NCI-H1694 treated with DMSO at 0.1 percent for 48 hours (cell line): ENCODE data around the gene TUB.

Experiments used
- DNase-seq: peaks from one replicate; lab custom pipeline; 2025; lab: John Stamatoyannopoulos, UW

Gene TUB

DNA sequence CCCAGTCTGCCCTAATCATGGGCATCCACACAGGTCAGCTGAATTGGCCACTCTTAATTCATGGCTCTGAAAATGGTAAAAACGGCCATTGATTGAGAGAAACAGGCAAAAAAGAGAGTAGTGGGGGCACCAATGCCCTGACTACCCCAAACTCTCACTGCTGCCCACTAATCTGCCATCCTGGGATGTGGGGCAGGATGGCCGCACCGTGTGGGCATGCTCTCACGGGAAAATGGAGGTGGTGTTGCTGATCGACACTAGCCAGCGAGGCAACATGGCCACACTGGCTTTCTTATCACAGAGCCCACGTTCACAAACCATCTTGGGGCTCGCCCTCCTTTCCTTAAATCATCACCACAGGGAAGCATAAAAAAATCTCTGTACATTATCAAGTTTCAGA is 11.2 kb upstream of the TUB start:
- DNase-seq, result no peak

DNA sequence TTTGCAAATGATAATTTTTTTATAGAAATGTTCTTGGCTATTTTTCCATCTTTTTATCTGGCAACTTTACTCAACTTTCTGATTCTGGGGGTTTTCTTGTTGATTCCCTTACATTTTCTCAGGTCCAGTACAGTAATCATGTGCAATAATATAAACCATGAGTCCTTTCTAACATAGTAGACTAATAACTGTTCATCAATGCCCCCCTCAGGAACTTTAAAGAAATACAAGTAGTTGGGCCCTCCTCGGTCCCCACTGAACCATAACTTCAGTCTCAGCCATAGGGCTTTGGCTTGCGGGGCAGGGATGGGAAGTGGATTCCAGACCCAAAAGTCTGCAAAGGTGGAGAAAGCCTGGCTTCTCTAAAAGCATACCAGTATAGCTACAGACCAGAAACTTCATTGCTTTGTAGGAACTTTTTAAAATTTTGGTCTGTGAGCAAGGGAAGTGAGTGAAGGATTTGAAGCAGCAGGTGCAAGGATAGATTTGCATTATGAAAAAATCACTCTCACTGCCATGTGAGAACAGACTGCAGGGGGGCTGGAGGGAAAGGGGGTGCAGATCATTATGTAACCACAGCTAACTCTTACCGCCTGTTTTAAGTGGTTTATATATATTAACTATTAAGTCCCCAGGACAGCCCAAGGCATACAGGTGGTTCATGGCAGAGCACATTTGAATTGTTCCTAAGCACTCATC is 10.4 kb upstream of the TUB start:
- DNase-seq, result peak; percentile 32

- DNase-seq, result no peak
These were observed 9.1 kb upstream of the TUB start for GRCh38 chr11:8071616-8072581.

GRCh38 chr11:8075119-8075726 is 5.8 kb upstream of the TUB start:
- no peak for DNase-seq

DNA sequence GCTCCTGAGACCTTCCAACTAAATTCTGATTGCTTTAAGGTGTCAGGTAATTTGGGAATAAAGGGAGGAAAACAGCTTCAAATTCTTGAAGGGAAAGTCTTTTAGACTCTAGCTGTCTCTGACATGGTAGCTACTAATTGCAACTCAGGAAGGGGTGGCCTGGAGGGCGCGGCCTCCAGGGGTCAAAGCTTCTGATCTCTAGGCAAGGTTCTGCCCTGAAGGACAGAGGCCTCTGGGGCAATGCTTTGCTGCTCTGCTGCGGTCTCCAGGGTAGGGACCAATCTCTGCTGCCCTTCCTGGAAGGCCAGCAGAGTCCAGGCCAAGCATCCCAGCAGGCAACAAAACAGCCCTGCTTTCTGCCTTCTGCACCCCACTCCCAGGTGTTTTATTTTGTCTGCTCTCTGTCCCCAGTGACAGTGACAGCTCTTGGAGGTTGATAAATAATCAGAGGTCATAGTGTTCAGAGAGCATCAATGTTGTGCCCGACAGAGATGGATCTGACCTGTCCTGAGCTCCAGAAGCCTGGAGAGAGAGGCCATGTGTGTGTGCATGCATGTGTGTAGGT is 1.8 kb upstream of the TUB start:
- DNase-seq, result no peak

DNA sequence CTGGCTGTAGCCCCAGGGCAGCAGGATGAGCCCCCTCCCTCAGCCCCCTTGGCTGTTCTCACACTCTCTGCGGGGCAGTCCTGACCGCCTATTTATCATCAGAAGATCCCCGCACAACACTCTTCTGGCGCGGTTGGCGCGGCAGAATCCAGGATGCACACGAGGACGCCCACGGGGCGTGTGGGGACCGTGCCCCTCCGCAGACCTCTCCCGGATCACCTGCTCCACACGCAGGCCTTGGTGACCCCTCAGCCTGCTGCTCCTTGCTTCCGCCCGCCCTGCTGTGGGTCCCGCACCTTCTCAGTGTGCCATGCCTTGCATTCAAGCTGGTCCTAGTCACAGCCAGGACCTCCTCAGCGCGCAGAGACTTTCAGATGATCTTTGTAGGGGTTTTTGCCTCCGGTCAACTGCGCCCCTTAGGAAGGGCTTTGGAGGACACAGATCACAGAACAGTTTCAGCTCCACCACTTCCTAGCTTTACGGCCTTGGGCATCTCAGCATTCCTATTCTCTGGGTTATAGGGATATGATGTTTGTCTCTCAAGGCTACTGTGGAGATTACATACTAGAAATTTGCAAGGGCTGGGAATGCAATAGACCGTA is 841 bp upstream of the TUB start:
- no peak for DNase-seq

GRCh38 chr11:8081591-8082250 is 710 bp downstream of the TUB start:
- DNase-seq, result no peak

DNA sequence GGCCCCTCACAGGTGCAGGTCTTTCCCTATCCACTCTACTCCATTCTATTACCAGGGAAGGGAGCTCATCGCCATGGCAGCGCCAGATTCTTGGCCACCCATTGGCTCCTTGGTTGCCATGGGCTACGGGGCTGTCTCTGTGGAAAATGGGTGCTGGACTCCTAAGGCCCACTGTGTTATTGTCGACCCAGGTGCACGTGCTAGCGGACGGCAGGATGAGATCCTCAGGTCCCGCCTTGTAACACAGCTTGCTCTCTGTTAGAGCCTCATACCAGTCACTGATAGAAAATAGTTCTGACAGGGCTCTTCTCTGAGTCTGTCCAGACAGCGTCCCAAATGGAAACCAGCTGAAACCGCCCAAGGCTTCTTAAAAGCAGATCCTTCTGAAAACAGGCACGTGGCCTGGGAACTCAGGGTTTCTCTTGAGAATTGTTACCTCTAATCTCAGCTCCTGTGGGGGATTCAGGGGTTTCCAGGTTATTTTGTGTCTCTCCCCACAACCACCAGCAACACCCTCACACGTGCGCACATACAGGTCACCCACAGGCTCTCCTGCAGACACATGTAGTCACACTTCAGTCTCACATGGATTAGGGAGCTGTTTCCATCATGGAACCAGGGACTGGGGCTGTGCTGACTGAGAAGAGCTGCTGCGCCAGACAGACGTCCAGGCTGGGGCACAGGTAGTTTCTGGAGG is 1.5 kb downstream of the TUB start:
- DNase-seq, result no peak

DNA sequence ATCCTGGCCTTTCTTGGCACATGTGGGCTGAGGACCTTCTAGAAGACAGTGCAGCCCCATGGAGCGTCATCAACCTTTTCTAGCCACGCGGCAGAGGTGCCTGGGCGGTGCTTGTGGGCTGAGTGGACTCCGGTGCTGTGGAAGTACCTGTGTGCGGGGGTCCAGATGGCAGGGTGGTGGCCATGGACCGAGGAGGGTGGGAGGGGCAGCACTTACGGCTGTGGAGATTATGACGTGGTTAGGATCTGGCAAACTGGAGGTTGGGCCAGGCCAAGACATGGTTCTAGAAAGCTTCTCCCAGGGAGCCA is 2.0 kb downstream of the TUB start:
- DNase-seq, result no peak

GRCh38 chr11:8083871-8084281 is 2.9 kb downstream of the TUB start:
- DNase-seq, result peak; percentile 40

DNA sequence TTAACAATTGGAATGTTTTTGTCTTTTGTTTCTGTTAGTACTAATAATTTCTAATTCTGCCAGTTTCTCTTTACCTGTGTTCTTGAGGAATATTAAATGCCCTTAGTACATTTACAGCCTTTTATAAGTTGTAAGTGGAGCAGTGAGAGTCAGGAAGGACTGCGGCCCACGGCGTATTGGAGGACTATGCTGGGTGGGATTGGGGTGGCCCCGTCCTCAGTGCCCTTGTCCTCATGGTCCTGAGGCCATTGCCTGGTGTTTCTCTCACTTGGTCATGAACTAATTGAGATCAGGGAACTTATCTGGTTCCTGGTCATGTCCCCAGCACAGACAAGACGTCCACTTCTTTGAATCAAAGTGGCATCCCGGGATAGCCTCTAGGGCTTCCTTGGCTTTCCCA is 3.3 kb downstream of the TUB start:
- no peak for DNase-seq

DNA sequence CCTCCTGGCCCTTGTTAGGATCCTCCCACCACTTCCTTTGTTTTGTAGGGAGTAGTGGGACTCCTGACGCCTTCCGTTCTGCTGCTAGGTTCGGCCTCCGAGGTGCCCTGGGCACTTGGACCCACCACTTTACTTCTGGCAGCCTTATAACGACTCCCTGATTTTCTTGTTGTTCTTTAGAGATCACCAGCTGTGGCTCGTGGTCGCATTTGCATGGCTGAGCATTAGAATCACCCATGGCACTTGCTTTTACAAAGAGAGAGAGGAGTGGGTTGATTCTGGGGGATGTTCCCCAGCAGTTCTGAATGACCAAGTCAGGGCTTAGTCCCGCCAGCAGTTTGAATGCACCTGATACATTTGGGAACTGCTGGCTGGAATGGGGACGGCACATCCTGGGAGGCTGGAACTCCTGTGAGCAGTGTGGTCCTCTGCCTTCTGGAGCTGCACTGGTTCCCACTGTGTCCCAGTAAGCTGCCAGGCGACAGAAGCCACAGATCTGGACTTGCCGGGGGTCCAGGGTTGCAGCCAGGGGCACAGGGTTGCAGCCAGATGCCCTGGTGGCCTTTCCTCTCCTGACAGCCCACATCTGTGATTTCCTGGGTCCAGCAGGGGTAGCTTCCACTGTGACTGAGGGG is 4.1 kb downstream of the TUB start:
- no peak for DNase-seq

GRCh38 chr11:8086001-8086479 is 5.0 kb downstream of the TUB start:
- DNase-seq, result peak; percentile 56

- DNase-seq, result no peak
These were observed 5.6 kb downstream of the TUB start for GRCh38 chr11:8086571-8086970.

DNA sequence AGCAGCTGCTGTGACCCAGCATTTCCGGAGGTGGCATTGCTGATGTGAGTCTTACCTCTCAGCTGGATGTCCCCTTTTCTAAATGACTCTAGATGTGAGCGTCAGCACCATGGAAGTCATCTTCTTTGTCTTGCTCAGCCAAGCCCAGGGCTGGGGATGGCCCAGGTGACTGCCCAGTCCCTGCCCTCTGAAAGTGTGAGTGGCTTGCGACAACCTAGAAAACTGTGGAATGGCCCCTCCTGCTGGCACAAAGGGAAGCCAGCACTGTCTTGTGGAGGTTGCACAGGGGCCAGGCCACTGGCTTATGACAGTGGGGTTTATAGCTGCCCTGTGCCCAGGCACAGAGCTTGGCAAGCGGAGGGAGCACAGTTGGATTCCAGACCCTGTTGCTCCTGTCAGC is 6.2 kb downstream of the TUB start:
- no peak for DNase-seq

DNA sequence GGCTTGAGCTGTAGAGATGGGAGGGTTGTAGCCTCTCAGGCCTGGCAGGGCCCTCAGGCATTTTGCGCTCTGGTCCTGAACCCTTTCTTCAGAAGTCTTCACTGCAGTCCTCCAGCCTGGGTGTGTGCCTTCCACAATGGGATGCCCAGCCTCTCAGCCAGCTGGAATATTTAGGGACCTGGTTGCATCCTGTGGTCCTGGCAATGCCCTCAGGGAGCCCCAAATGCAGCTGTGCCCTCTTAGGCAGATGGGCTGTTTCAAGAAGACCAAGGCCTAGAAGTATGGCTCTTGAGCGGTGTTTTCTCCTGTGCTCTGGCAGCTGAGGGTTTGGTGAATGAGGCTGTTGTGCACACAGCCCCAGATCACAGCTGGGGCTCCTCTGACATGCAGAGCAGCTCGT is 6.7 kb downstream of the TUB start:
- no peak for DNase-seq

DNA sequence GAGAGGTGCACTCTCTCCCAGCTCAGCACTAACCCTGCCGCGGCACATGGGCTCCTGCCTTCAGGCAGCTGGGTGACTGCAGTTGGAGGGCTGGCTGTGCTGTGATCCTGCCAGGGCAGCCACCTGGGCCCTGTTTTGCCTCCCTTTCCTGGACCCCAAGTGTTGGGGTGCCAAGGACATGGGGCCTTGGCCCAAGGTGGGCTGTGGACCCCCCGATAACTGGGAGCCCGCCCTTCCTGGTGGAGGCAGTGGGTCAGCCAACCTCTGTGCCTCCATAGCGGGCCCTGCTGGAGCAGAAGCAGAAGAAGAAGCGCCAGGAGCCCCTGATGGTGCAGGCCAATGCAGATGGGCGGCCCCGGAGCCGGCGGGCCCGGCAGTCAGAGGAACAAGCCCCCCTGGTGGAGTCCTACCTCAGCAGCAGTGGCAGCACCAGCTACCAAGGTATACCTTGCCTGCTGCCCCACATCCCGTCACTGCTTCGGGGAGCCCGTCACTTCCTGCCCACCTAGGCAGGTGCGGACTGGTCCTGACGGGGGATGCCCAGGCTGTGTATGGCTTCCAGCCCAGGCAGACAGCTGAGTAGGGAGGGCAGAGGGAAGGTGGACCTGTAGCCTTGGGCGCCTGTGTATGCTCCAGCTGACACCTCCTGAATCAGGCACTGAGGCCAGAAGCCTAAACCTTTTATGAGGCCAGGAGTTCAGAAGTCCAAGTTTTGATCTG is 8.9 kb downstream of the TUB start:
- DNase-seq, result no peak

GRCh38 chr11:8090756-8091155 is 9.7 kb downstream of the TUB start:
- peak; percentile 37 for DNase-seq

DNA sequence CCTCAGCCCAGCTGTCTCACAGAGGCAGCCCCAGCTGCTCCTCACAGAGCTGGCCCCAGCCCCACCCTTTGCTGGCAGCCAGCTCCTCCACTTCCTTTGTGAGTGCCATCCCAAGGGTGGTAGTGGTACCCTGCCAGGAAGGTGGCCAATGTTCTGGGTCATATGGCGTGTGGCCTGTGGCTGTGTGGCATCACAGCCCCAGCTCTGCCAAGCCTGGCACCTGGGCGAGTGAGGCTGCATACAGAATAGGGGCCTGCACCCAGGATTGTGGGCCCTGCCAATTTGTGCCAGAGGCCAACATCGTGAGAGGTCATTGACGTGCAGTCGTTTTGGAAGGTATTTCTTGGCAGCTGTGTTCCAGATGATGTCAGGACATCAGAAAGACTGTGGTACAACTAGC is 10.7 kb downstream of the TUB start:
- DNase-seq, result no peak
